ENCODE measurements around the gene ATP1A3.
"Not testable (repeated sequence)": the region's sequence is repeated elsewhere in the genome, so short reads cannot be mapped to it uniquely, and the experiment has no call there.

The ATP1A3 gene

GRCh38 chr19:41993612-41994483 lies at the start of gene ATP1A3:
ATP1A3 (minus strand) TSS chr19:41994230; CDS start chr19:41994076, 154 bp downstream.
- DNase-seq: peak; percentile 54 to 89

GRCh38 chr19:42042455-42043170 lies 48.6 kb upstream of the ATP1A3 start:
- no peak for DNase-seq

DNA sequence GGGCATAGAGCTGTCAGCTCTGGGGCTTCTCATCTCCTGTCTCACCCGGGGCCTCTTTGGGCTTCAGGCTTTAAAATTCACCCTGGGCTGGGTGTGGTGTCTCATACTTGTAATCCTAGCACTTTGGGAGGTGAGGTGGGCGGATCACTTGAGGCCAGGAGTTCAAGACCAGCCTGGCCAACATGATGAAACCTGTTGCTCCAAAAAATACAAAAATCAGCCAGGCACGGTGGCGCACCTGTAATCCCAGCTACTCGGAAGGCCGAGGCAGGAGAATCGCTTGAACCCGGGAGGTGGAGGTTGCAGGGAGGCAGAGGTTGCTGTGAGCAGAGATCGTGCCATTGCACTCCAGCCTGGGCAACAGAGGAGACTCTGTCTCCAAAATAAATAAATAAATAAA lies 46.5 kb upstream of the ATP1A3 start:
- not testable (repeated sequence) for DNase-seq

DNA sequence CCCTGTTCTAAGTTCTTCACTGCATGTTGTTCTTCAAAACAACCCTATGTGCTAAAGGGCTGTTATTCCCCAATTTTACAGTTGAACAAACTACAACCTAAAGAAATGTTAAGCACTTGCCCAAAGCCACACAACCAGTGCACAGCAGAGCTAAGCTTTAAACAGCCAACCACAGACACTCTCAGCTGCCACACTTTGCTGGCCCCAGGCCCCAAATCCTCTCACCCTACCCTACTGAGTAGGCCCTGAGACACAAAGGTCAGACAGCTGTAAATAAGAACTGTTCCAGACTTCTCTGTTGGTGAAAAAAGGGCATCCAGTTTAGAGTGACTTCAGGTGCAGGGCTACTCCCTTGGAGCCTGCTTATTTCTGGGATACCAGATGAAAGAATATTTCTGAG lies 46.0 kb upstream of the ATP1A3 start:
- DNase-seq: no peak

GRCh38 chr19:42038666-42039065 lies 44.6 kb upstream of the ATP1A3 start:
- DNase-seq: peak in 1 of 2 experiments; percentile 46

DNA sequence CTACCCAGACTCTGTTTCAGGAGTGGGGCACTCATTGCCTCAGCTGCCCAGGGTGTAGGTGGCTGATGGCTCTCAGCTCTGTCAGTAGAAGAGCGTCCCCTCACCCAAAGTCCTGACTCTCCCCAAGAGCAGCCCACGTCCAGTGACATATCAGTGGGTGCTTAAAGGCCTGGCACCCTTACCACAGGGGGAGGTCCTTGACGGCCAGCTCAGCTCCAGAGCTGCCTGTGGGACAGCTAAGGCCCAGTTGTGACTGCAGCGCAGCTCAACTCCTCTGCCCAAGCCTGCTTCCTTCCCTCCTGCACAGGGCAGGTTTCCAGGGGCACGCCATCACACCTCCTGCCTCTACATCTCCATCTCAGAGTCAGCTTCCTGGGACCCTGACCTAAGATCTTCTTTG lies 43.6 kb upstream of the ATP1A3 start:
- no peak for DNase-seq

GRCh38 chr19:42034640-42035391 lies 40.8 kb upstream of the ATP1A3 start:
- DNase-seq: peak; percentile 53 to 65

- DNase-seq: no peak
These were observed 39.4 kb upstream of the ATP1A3 start for GRCh38 chr19:42033413-42033812.

DNA sequence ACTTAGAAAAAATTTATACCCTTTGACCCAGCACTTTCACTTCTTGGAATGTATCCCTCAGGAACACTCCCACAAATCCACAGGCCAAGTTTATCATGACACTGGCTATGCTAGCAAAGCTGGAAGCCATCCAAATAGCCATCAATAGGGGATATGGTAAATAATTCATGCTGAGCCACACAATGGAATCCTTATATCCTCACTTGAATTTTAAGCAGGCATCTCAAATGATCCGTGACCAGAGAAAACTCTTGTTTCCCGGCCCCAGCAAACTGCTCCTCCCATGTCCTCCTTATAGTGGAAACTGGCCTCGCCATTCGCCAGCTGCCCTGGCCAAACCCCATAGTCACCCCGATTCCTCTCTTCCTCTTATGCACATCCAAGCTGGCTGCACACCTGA lies 38.4 kb upstream of the ATP1A3 start:
- DNase-seq: peak; percentile 50 to 62

- DNase-seq: no peak
These were observed 36.8 kb upstream of the ATP1A3 start for GRCh38 chr19:42030645-42031440.

GRCh38 chr19:42028304-42029216 lies 34.5 kb upstream of the ATP1A3 start:
- DNase-seq: peak in 1 of 2 experiments; percentile 17

- DNase-seq: no peak
These were observed 30.6 kb upstream of the ATP1A3 start for GRCh38 chr19:42024622-42025111.

DNA sequence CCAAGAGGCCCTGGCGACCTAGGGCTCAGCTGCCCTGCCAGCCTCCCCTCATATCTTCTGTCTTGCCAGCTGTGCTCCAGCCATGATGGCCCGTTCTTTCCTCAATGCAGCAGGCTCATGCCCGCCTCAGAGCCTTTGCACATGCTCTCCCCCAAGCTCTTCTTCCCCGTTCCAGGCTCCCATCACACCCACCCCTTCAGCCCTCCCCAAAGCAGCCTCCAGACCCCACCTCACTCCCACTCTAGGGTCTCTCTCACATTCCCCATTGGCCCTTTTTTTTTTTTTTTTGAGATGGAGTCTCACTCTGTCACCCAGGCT lies 29.9 kb upstream of the ATP1A3 start:
- DNase-seq: no peak

DNA sequence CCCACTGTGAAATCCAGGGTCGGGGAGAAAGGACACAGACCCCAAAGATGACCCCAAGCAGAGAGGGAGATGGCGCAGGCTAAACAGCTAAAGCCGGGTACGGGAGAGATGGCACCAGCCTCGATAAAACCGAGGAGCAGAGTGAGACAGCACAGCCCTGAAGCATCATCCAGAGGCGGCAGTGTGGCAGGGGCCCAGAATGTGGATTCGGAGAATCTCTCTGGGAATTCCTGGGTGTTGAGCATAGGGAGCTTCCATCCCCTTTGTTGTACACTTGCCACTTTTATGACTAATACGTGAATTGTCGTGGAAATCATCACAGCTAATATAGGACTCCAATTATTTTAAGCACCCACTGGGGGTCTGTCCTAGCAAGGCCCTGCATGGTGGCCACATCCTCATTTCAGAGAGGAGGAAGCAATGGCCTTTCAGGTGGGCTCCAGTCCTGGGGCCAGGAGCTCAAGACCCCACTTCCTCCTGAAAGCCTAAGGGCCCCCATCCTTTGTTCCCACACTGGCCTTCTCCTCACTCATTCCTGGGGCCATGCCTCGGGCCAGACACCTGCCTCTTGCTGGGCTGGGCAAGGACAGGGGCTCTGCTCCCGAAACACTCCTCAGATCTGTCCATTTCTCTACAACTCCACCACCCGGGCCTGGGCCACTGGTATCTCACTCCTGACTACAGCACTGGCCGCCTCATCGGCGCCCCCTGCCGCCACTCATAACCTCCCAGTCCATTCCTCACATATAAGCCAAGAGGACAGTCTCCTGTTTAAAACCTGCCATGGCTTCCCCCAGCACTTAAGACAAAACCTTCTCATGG lies 29.3 kb upstream of the ATP1A3 start:
- peak in 1 of 2 experiments; percentile 10 for DNase-seq

GRCh38 chr19:42022616-42023015 lies 28.6 kb upstream of the ATP1A3 start:
- no peak for DNase-seq

DNA sequence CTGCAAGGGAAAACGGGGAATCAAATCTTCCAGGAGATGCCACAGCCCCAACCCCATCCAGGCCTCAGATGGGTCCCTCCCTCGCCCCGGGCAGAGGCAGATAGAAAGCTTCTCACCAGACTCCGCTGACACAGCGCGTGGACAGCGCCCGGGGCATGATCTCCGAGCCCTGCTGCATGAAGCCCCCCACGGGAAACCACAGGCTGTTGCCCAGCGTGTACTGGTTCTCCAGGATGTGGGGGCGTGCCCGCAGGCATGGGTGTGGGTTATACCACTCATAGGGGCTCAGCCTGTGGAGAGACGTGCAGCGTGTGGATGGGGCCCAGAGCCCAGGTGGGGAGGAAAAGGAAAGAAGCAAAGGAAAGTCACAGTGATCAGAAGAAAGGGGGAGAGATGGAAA lies 27.2 kb upstream of the ATP1A3 start:
- no peak for DNase-seq

GRCh38 chr19:42018503-42019193 lies 24.6 kb upstream of the ATP1A3 start:
- DNase-seq: no peak

DNA sequence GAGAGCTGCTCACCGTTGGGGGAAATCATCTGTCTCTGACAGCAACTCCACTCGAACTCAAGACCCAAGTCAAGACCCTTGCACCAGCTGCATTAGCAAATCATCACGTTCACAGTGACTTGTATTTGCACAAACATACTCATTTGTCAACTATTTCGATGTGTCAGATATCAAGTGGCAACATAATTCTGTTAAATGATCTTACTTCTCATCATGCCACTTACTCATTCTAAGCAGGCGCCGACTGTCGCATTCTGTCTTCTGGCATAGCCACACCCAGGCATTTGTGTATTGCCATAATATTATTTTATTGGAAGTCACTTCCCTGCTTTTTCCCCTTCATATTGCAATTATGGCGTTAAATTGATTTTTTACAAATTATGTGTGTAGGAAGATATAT lies 23.0 kb upstream of the ATP1A3 start:
- no peak for DNase-seq

- DNase-seq: not testable (repeated sequence)
These were observed 18.7 kb upstream of the ATP1A3 start for GRCh38 chr19:42012747-42013146.

Measured in SHP77 (cell line).